ENCODE results near the gene MRPL43.

MRPL43 gene

DNA sequence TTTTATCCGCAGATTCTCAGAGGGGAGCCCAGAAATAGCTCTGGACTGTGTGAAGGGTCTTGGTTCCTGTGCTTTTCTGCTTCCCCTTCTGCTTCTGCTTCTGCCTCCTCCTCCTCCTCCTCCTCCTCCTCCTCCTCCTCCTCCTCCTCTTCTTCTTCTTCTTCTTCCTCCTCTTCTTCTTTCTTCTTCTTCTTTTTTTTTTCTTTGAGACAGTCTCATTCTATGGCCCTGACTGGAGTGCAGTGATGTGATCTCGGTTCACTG is 32.1 kb upstream of the MRPL43 start:
- no peak for DNase-seq (ENCODE audit: low read depth)

DNA sequence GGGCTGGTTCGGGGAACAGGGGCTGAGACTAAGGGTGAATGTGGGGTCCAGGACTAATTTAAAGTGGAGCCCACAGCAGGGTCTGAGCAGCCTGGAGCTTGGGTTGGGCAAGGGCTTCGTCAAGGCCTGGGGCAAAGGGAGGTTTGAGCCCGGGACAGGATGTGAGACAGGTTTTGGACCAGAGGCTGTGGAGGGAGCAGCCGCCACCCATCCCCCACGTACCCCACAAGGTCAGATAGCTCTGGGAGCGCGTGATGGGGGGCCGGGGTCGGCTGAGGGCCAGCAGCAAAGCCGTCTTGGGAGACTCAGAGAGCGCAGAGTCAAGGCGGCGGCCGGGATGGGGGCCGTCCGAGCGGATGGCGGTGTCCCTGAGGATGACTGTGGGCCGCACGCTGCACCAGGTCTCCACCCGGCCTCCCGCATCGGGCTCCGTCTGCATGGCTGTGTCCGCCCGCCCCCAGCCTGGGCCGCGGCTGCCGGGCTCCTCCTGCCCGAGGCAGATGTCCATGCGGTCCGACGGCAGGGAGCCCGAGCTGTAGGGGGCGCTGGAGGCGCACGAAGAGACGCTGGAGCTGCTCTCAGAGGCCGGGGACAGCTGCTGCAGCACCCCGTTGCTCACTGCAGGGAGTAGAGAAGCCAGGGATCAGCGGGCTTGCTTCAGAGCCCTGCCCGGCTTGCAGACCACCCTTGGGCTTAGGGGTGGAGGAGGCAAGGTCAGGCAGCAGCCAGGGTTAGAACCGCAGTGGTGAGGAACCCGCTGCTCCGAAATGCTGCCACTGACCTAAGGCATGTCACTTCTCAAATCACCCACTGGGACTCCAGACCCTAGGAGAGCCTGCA is 31.5 kb upstream of the MRPL43 start:
- peak; percentile 47 for DNase-seq (ENCODE audit: low read depth)

GRCh38 chr10:101018118-101018599 is 30.9 kb upstream of the MRPL43 start:
- no peak for DNase-seq (ENCODE audit: low read depth)

GRCh38 chr10:101016814-101017213 is 29.5 kb upstream of the MRPL43 start:
- no peak for DNase-seq (ENCODE audit: low read depth)

DNA sequence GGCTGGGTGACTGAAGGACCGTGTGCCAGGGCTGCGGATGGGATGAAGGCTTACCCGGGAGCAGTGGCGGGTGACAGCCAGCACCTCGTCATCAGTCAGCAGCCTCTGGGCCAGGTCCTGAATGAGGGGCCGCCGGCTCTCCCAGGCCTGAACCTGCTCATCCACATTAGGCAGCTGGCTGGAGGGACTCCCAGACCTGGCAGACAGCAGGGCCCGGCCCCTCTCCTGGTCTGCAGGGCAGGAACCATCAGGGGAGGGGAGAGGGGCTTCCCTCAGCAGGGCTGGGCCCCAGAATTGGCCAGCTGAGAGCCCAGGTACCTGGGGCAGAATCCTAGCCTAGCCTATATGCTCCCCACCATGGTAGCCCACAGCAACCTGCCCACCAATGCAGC is 28.3 kb upstream of the MRPL43 start:
- no peak for DNase-seq (ENCODE audit: low read depth)

DNA sequence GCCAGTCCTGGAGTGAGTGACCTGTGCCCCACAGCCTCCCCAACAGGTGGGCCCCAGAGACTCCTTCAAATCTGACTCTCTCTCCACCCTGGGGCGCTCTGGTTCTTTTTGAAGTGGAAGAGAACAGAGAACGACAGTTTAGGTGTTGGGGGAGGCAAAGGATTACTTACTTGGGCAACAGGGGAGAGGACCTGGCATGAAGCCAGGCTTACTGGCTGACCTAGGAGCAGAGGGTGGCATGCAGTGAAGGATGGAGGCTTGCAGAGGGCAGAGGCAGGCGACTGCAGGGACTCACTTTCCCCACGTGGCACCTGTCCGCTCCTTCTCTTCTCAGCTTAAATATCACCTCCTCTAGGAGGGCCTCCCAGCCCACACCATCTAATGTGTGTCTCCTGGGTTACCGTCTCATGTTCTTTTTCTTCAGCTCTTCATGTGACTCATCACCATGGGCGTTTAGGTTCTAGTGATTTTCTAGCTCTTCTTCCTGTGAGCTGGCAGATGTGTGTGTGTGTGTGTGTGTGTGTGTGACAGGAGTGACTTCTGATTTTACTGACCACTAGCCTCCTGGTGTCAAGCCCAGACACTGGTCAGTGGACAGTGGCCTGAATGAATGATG is 27.8 kb upstream of the MRPL43 start:
- DNase-seq (ENCODE audit: low read depth): no peak

DNA sequence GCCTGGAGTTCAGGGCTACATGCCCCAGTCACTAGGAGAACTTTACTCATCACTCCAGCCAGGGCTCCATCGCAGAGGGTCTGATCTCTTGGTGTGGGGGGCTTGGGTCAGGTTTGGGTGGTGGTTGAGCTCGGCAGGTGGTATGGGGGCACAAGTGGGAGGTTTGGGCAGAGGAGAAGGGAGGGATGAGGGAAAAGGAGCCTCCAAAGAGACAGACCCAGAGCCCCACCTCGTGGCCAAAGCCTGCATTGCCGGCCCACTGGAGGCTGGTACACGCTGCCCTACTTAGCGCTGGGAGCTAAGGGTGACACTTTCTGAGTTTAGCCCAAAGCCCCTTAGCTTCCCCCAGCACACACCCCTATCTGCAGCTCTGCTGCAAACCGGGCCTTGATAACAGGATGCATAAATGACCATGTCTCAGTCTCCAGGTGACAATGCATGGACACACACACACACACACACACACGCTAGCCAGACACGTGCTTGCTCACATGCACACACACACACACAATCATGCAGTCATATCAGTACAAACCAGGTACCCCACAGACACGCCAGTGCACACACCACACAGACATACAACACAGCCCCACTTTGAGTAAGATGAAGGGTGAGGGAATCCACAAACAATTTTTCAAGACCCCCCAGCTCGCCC is 27.1 kb upstream of the MRPL43 start:
- DNase-seq (ENCODE audit: low read depth): peak; percentile 57

GRCh38 chr10:101013365-101013825 is 26.1 kb upstream of the MRPL43 start:
- DNase-seq (ENCODE audit: low read depth): no peak

- peak; percentile 64 for DNase-seq (ENCODE audit: low read depth)
These were observed 25.4 kb upstream of the MRPL43 start for GRCh38 chr10:101012525-101013364.

DNA sequence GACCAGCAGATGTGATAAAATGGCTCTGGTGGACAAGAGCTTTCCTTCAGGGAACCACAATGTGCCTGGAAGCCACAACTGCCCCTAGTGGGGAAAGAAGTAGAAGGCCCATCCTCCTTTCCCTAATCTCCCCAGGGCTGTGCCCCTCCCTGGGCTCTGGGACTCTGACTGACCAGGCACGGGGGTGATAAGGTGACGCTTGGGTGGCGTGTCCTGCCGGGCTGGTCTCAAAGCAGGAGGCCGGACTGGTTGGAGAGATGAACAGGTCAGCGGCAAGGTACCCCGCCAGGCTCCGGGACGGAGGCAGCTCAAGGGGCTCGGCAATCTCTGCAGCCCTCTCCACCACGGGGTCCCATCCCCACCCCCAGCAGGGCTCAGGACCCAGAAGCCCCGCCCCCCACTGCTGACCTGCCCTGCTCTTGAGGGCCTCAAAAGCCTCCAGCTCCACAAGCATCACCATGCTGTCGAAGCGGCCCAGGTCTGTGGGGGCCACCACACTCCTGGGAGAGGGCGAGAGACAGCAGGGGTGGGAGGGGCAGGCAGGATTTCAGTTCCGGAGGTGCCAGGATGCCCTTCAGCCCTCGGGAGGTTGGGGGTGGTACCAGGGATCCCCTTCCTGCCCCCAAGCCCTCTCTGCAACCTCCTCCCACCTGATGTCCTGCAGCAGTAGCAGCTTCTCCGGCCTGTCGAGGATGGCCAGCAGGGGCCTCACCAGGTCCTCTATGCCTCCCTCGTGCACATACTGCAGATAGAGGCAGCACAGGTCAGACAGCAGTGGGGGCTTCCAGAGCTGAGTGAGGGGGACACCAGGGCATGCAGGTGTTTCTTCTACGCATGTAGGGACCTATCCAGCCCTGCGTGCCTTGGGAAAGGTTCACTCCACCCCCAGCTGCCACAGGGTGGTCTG is 24.5 kb upstream of the MRPL43 start:
- no peak for DNase-seq (ENCODE audit: low read depth)

GRCh38 chr10:101010329-101010728 is 23.0 kb upstream of the MRPL43 start:
- no peak for DNase-seq (ENCODE audit: low read depth)

DNA sequence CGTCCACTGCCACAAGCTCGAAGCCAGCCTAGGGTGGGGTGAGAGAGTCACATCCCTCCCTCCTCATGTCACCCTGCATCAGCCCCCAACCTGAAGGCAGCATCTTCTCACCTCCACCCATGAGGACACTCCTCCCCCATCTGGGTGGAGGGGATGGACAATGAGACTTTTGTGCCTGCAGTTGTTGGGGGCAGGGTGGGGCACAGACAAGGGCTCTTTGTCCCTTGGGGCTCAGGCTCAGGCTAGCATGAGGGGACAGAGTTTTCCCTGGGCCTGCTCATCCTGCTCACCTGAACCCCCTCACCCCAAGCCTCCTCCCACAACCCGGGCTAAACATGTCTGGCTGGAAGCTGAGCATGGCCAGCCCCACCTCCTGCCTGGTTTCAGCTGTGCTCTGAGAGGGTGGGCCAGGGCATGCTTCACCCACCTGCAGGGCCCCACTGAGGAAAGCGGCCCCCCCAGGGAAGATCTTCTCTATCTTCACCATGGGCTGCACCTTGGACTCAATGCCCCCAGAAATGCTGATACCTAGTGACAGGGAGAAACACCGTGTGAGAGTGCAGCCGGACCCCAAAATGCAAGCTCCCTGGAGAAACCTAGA is 21.6 kb upstream of the MRPL43 start:
- DNase-seq (ENCODE audit: low read depth): no peak

GRCh38 chr10:101007915-101008822 is 20.9 kb upstream of the MRPL43 start:
- DNase-seq (ENCODE audit: low read depth): no peak

- DNase-seq (ENCODE audit: low read depth): no peak
These were observed 19.9 kb upstream of the MRPL43 start for GRCh38 chr10:101007099-101007711.

DNA sequence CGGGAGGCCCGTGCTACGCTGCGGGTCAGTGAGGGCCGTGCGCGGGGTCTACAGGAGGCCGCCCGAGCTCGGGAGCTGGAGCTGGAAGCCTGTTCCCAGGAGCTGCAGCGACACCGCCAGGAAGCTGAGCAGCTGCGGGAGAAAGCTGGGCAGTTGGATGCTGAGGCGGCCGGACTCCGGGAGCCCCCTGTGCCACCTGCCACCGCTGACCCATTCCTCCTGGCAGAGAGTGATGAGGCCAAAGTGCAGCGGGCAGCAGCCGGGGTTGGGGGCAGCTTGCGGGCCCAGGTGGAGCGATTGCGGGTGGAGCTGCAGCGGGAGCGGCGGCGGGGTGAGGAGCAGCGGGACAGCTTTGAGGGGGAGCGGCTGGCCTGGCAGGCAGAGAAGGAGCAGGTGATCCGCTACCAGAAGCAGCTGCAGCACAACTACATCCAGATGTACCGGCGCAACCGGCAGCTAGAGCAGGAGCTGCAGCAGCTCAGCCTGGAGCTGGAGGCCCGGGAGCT is 19.3 kb upstream of the MRPL43 start:
- no peak for DNase-seq (ENCODE audit: low read depth)

DNA sequence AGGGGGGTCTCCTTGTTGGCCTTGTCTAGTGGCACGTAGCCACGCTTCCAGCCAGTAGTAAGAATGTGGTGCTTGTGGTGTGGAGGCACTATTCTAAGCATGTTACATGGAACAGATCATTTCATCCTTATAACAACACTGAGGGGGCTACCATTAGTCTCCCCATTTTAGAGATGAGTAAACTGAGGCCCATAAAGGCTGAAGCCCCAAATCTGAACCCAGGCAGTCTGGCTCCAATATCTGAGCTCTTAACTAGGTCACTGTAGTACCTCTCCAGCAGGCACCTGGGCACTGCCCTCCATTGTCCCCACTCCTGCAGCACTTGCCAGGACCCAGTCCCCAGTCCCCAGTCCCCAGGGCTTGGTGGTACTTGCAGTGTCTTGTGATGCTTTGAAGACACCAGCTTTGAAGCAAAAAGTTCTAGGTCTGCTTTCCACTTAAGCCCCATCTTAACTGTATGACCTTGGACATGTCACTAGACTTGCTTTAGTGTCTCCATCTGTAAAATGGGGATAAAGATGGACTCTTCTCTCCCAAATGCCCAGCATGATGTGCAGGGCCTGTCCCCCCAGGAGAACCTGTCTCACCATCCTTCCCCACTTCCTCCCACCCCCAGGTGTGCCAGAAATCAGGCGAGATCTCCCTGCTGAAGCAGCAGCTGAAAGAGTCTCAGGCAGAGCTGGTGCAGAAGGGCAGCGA is 18.7 kb upstream of the MRPL43 start:
- no peak for DNase-seq (ENCODE audit: low read depth)

DNA sequence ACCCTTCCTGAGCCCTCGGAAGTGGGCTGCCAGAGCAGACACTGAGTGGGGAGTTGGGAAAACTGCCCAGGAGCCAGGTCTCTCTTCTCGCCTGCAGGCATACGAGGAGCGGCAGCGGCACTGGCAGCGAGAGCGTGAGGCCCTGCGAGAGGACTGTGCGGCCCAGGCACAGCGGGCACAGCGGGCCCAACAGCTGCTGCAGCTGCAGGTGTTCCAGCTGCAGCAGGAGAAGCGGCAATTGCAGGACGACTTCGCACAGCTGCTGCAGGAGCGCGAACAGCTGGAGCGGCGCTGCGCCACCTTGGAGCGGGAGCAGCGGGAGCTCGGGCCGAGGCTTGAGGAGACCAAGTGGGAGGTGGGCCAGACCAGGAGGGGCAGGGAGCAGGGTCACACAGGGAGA is 18.1 kb upstream of the MRPL43 start:
- no peak for DNase-seq (ENCODE audit: low read depth)

GRCh38 chr10:101003639-101004206 is 16.4 kb upstream of the MRPL43 start:
- no peak for DNase-seq (ENCODE audit: low read depth)
